GM12892 (cell line): ENCODE results near the gene GULP1.
"Not testable (repeated sequence)": the region's sequence is repeated elsewhere in the genome, so short reads cannot be mapped to it uniquely, and the experiment has no call there.

Experiments used
- DNase-seq: peaks from one replicate; pipeline ENCODE4 v3.0.0; 2011; ENCODE audit not compliant: insufficient read length
- FAIRE-seq: peaks from 2 replicates; lab custom pipeline; 2011; peaks lifted over from hg19 to GRCh38; lab: Jason Lieb, UNC
- POLR2A ChIP-seq: IDR thresholded peaks from 2 replicates; pipeline ENCODE4 v1.6.1; 2011; ENCODE audit warnings: low read depth, low read length, control low read depth
- POLR2AphosphoS5 ChIP-seq: IDR thresholded peaks from 2 replicates; pipeline ENCODE4 v1.6.1; 2011; ENCODE audit warnings: low read depth, low read length, control low read depth
- TAF1 ChIP-seq: IDR thresholded peaks from 2 replicates; pipeline ENCODE4 v1.6.1; 2011; ENCODE audit warnings: low read depth, mild to moderate bottlenecking, control low read depth, low read length, borderline replicate concordance

GULP1 gene

GRCh38 chr2:188529710-188530109, 238.0 kb downstream of the GULP1 start:
- FAIRE-seq (no peak), DNase-seq (no peak)
- no peak for TF ChIP-seq TAF1
- TF ChIP-seq POLR2A: no peak
- no peak for TF ChIP-seq POLR2AphosphoS5

GRCh38 chr2:188534875-188535274, 243.2 kb downstream of the GULP1 start:
- no peak for DNase-seq
- TF ChIP-seq TAF1 (no peak), POLR2AphosphoS5 (no peak), POLR2A (no peak)
- no peak for FAIRE-seq

GRCh38 chr2:188551671-188552070, 260.0 kb downstream of the GULP1 start:
- DNase-seq (no peak), FAIRE-seq (no peak)
- TF ChIP-seq POLR2AphosphoS5 (no peak), TAF1 (no peak), POLR2A (no peak)

- FAIRE-seq (no peak), DNase-seq (no peak)
- TF ChIP-seq POLR2AphosphoS5 (no peak), POLR2A (no peak), TAF1 (no peak)
These were observed 265.4 kb downstream of the GULP1 start for GRCh38 chr2:188557081-188557480.

- FAIRE-seq: not testable (repeated sequence)
These were observed 267.8 kb downstream of the GULP1 start for GRCh38 chr2:188559455-188559854.

GRCh38 chr2:188561473-188561979, 269.9 kb downstream of the GULP1 start:
- FAIRE-seq (no peak), DNase-seq (no peak)
- TF ChIP-seq POLR2AphosphoS5: no peak
- no peak for TF ChIP-seq TAF1
- no peak for TF ChIP-seq POLR2A

More at GRCh38 chr2:188559455-188559854, 267.8 kb downstream of the GULP1 start:
- DNase-seq: not testable (repeated sequence)

- DNase-seq (no peak), FAIRE-seq (no peak)
- TF ChIP-seq POLR2A (no peak), POLR2AphosphoS5 (no peak), TAF1 (no peak)
These were observed 277.9 kb downstream of the GULP1 start for GRCh38 chr2:188569431-188570165.

GRCh38 chr2:188570370-188570769, 278.7 kb downstream of the GULP1 start:
- FAIRE-seq (no peak), DNase-seq (no peak)
- TF ChIP-seq TAF1: no peak
- TF ChIP-seq POLR2A: no peak
- no peak for TF ChIP-seq POLR2AphosphoS5

- no peak for FAIRE-seq
- no peak for TF ChIP-seq POLR2A
- TF ChIP-seq POLR2AphosphoS5: no peak
These were observed 280.0 kb downstream of the GULP1 start for GRCh38 chr2:188571543-188572303.

GRCh38 chr2:188572592-188572991, 280.9 kb downstream of the GULP1 start:
- FAIRE-seq (no peak), DNase-seq (no peak)
- TF ChIP-seq TAF1 (no peak), POLR2A (no peak), POLR2AphosphoS5 (no peak)

More at GRCh38 chr2:188571543-188572303, 280.0 kb downstream of the GULP1 start:
- no peak for DNase-seq

- FAIRE-seq: no peak
- no peak for TF ChIP-seq POLR2A
- no peak for TF ChIP-seq POLR2AphosphoS5
- no peak for TF ChIP-seq TAF1
- DNase-seq: no peak
These were observed 281.8 kb downstream of the GULP1 start for GRCh38 chr2:188573453-188573852.
